GM18520 (cell line): ENCODE data around the gene MEF2C.
A peak's percentile ranks its signal among the peaks of the same experiment; 100 is the strongest.
"Not testable (repeated sequence)": the region's sequence is repeated elsewhere in the genome, so short reads cannot be mapped to it uniquely, and the experiment has no call there.

Source experiments
- ATAC-seq: cut with Tn5 transposase; IDR thresholded peaks from one replicate; pipeline ENCODE4 v1.9.1; 2021; ENCODE audit not compliant: unreplicated experiment

MEF2C gene

DNA sequence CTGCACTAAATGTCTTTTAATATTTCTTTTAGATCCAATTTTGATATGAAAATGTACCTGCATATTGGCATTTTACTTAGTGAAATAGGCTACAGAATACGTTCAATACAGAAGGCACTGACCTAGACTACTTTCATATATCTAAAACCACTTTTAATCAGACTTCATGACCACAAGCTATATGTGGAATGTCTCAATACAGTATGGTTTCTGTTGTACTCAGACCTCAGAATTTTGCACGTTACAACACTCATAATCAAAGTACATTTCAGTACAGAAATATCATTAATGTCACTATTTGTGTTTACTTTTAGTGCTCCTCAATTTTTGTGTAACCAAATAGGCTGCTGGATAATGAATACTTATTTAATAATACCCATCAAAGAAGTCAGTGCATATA is 74.8 kb downstream of the MEF2C start:
- peak; percentile 58 for ATAC-seq

DNA sequence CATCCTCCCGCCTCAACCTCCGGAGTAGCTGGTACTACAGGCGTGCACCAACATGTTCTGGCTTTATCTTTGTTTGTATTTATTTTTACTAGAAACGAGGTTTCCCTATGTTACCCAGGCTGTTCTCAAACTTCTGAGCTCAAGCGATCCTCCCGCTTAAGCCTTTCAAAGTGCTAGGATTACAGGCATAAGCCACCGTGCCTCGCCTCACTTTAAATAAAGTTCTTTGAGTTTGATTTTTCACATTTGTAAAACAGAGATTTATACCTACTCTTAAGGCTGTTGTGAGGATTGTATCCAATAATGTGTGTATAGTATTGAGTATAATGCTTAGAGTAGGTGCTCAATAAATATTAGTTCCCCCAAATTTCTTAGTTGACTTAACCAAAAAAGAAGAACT is 75.7 kb downstream of the MEF2C start:
- ATAC-seq, result no peak

- ATAC-seq, result no peak
Measured at GRCh38 chr5:88806338-88806737, 76.6 kb downstream of the MEF2C start.

GRCh38 chr5:88805151-88805784 is 77.7 kb downstream of the MEF2C start:
- ATAC-seq, result peak; percentile 52

DNA sequence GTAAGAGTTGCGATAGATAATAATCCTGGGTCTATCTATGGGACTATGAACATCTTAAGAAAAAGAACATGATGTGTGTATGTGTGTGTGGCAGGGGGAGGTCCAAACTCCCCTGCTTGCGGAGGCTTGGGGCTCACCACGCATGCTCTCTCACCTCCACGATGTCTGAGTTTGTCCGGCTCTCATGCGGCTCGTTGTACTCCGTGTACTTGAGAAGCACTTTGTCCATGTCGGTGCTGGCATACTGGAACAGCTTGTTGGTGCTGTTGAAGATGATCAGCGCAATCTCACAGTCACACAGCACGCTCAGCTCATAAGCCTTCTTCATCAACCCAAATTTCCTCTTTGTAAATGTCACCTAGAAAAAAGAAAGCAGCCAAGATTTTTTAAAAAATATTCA is 78.5 kb downstream of the MEF2C start:
- ATAC-seq, result no peak

GRCh38 chr5:88803309-88803708 is 79.7 kb downstream of the MEF2C start:
- no peak for ATAC-seq

DNA sequence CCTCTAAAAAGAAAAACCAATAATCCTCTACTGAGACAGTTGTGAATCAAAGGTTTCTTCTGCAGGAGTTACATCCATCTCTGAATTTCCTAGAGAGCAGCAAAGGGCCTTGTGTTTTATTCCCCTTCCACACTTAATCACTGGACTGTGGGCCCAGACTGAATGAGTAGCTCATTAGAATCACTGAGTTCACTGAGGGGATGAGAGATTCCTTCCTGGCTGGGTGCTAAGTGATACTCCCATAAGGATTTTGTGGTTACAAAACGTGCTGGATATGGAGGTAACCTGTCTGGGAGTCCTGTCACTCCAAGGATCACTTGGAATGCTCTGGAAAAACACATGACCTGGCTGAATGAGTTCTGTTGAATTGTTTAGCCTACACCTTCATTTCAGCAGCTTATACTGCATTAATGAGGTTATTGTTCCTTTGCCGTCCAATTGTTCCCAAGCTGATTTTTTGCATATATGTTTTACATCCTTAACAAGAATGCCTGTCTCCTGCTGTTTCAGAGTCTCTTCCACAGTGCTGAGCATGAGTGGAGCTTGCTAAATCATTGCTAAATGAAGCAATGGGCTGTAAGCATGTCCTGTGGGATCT is 82.9 kb downstream of the MEF2C start:
- no peak for ATAC-seq

- not testable (repeated sequence) for ATAC-seq
Measured at GRCh38 chr5:88798933-88799332, 84.1 kb downstream of the MEF2C start.

DNA sequence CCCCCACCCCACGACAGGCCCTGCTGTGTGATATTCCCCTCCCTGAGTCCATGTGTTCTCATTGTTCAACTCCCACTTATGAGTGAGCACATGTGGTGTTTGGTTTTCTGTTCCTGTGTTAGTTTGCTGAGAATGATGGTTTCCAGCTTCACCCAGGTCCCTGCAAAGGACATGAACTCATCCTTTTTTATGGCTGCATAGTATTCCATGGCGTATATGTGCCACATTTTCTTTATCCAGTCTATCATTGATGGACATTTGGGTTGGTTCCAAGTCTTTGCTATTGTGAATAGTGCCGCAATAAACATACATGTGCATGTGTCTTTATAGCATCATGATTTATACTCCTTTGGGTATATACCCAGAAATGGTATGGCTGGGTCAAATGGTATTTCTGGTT is 89.2 kb downstream of the MEF2C start:
- ATAC-seq, result not testable (repeated sequence)

DNA sequence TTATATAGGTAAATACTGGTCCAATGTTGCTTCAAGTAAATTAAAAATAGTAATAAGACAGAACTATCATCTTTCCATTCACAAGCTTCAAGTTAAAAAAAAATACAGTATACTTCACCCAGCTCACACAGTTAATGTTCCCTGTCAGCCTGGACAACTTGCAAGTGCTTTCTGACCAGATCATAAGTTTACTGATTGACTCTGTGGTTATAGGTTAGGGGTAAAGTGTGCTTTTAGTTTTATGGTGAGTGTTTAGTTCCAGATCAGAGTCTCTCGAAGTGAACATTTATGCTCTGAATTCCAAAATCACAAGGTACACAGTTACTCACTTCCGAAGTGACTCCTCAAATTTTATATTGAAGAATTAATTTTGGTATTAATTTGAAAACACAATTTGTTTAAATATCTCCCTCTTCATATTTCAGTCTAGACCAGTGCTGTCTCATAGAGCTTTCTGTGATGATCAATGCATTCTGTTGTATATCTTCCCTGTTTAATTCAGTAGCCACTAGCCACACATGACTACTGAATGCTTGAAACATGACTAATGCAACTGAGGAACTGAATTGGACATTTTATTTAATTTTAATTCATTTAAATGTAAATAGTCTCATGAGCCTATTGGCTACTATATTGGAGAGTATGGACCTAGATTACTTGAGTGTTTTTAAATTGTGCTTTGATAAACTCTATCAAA is 90.7 kb downstream of the MEF2C start:
- peak; percentile 90 for ATAC-seq

DNA sequence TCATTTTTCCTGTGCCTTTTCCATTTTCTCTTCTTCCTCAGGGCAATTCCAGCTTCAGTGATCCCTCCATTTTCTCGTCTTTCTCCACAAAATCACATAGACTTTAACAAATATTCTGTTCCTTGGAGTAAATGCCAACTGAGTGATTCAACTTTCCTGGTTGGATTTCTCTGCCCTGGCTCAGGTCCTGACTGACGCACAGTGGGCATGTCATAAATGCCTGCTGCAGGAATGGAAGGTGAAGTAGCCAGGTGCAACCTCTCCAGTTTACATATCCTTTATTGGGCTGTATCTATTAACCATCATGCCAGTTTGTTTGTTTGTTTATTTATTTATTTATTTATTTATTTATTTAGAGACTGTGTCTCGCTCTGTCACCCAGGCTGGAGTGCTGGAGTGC is 95.1 kb downstream of the MEF2C start:
- ATAC-seq, result no peak

GRCh38 chr5:88786789-88787188 is 96.2 kb downstream of the MEF2C start:
- no peak for ATAC-seq

- ATAC-seq, result peak; percentile 45
Measured at GRCh38 chr5:88785746-88786565, 97.0 kb downstream of the MEF2C start.

DNA sequence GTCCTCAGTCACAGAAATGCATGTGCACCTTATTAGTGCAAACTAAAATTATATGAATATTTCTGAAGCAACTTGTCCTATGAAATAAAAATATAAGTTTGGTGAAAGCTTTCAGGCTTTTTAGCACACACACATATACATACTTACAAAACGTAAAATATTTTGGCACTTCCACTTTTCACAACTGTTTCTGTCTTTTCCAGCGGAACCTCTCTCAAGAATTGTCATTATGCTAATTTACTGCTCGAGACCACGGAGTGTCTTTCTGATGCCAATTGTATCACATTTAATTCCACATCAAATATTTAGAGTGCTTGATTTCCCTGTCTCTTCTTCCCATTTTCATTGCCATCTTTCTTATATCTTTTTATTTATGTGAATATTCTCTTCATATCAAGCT is 100.4 kb downstream of the MEF2C start:
- ATAC-seq, result no peak

DNA sequence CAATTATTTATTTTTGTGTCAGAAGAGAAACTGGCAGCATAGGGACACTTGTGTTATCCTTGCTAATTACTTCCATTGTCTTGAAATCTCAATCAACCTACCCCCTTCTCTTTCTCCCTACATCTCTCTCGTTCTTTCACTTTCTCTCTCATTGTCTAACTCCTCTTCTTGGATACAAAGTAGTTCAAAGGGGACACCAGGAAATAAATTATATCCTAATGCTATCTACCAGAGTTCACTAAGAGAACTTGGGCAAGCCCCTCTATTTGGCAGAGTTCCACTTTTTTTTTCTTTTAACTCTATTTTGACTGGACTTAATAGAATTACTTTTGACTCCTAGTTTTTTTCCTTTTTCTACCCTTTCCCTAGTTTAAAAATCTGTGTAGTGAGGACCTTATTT is 102.2 kb downstream of the MEF2C start:
- ATAC-seq, result no peak

DNA sequence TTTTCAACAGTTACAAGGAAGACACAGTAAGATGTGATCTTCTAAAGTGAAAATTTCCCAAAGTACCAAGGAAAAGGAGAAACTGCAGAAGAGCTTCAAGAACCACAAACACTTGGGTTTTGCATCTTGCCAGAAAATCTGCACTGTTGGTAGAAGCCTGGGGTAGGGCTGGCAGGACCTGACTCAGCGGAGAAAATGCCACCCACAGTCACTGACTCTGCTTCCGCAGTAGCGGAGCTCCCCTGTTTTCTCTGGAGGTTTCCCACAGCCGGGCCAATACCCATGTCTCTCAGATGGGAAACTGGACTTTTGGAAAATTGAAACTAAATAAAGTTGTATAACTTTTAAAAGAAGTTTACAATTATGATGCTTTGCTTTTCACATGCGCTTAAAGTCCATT is 104.2 kb downstream of the MEF2C start:
- no peak for ATAC-seq

DNA sequence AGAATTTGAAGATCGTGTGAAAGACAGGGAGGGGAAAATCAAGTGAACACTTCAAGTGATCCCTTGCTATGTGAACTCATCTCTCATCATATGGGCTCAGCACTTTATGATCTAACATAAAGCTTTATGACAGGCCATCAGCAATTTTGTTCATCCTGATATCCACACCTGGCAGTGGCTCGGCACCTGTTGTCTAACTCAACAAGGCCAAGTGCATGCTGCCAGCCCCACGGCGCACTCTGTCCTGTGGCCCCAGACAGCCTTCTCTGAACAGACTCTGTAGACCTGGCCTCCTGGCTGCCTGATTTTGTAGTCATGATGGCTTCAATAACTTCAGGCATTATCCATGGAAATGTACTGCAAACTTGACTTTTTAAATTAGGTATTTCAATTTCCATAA is 106.3 kb downstream of the MEF2C start:
- ATAC-seq, result no peak

DNA sequence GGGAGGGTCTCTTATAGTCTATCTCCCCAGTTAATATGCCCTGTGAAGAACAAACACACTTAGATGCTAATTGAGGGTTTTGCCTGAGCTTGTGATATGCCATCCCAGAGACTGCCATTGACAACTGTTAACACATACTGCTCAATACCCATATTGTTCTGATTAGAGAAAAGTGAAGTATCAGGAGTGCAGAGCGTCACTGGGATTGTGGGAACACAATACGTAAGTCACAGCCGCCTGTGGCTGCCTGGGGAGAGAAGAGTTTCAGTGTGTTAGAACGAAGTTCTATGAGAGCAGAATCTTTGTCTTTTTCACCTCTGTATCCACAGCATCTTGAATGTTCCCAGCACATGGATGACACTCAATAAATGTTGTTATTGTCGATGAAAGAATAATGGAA is 110.2 kb downstream of the MEF2C start:
- no peak for ATAC-seq

DNA sequence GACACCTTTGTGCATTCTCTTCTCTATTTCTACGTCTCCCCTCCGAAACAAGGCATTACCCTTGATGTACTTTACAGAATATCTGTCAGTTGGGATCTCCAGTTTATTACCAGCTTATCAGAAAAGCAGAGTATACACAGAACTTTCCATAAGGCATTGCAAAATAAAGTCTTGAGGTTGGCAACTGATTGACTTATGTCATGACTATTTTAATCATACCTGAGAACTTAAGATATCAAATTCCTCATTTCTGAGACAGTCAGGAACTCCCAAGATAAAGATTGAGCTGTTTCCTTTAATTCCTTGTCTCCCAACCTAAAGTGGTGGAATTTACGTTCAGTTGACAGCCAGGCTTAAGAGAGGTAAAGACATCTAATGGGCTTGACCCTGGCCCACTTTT is 110.9 kb downstream of the MEF2C start:
- ATAC-seq, result no peak

DNA sequence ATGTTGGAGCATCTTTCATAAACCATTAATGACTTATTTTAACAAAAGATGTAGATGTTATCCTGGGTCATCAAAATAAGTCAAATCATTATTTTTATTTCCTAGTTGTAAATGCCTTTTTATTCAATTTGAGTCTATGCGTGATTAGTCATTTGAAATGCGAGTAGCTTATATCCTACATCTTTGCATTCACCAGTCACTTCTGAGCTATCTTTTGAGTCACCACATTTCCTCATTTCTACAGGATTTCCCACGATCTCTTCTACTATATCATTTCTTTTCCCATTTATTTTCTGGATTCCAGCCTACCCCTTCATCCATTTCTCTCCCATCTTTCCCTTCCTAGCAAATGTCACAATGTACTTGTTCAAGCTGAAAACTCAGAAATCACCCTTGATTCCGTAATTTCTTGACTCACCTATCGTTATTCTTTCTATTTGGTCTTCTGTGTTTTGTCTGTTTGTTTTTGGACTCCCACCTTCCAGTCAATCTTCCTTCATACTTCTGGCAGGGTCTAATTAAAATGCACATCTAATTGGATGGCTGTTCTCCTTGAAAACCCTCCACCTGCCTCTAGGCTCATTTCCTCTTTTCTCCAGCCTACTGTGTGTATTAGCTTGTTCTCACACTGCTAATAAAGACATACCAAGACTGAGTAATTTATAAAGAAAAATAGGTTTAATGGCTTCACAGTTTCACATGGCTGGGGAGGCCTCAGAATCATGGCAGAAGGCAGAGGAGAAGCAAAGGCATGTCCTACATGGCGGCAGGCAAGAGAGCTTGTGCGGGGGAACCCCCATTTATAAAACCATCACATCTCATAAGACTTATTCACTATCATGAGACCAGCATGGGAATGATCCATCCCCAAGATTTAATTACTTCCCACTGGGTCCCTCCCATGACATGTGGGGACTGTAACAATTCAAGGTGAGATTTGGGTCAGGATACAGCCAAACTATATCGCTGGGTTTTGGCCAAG is 112.4 kb downstream of the MEF2C start:
- no peak for ATAC-seq
